ENCODE data around the gene ADISSP.
A peak's percentile ranks its signal among the peaks of the same experiment; 100 is the strongest.

Gene ADISSP

GRCh38 chr20:3748073-3748472 lies 19.5 kb downstream of the ADISSP start:
- Histone ChIP-seq H3K9me3 (ENCODE audit: control insufficient read depth, low read length) (no peaks in the 10 kb centered on the region), H3K4me3 (ENCODE audit: insufficient read depth, low read depth, low read length, poor library complexity, severe bottlenecking) (no peak overlapping the region), H3K27ac (ENCODE audit: insufficient read depth, low read length, poor library complexity, severe bottlenecking) (no peak overlapping the region), H3K27me3 (replicated peaks; ENCODE audit: control insufficient read depth, insufficient read depth, low read length, poor library complexity, severe bottlenecking) (no peaks in the 10 kb centered on the region), H3K4me1 (ENCODE audit: control insufficient read depth, insufficient read depth, low read length, poor library complexity, severe bottlenecking) (peaks cover 12% of the 10 kb centered on the region), H3K36me3 (ENCODE audit: control insufficient read depth, insufficient read depth, low read length) (no peaks in the 10 kb centered on the region)
- no peak for DNase-seq

- Histone ChIP-seq H3K4me3 (ENCODE audit: insufficient read depth, low read depth, low read length, poor library complexity, severe bottlenecking) (no peak overlapping the region), H3K27ac (ENCODE audit: insufficient read depth, low read length, poor library complexity, severe bottlenecking) (no peak overlapping the region), H3K36me3 (ENCODE audit: control insufficient read depth, insufficient read depth, low read length) (no peaks in the 10 kb centered on the region), H3K27me3 (replicated peaks; ENCODE audit: control insufficient read depth, insufficient read depth, low read length, poor library complexity, severe bottlenecking) (no peaks in the 10 kb centered on the region), H3K4me1 (ENCODE audit: control insufficient read depth, insufficient read depth, low read length, poor library complexity, severe bottlenecking) (peaks cover 12% of the 10 kb centered on the region), H3K9me3 (ENCODE audit: control insufficient read depth, low read length) (no peaks in the 10 kb centered on the region)
- DNase-seq: no peak
Measured at GRCh38 chr20:3747471-3747870, 20.1 kb downstream of the ADISSP start.

- H3K4me3 ChIP-seq (ENCODE audit: insufficient read depth, low read depth, low read length, poor library complexity, severe bottlenecking): no peak overlapping the region
- no peaks in the 10 kb centered on the region for H3K9me3 ChIP-seq (ENCODE audit: control insufficient read depth, low read length)
- H3K27ac ChIP-seq (ENCODE audit: insufficient read depth, low read length, poor library complexity, severe bottlenecking): no peak overlapping the region
- DNase-seq: no peak
- peaks cover 12% of the 10 kb centered on the region for H3K4me1 ChIP-seq (ENCODE audit: control insufficient read depth, insufficient read depth, low read length, poor library complexity, severe bottlenecking)
- no peaks in the 10 kb centered on the region for H3K27me3 ChIP-seq (replicated peaks; ENCODE audit: control insufficient read depth, insufficient read depth, low read length, poor library complexity, severe bottlenecking)
- no peaks in the 10 kb centered on the region for H3K36me3 ChIP-seq (ENCODE audit: control insufficient read depth, insufficient read depth, low read length)
Measured at GRCh38 chr20:3745686-3746173, 21.8 kb downstream of the ADISSP start.

GRCh38 chr20:3744806-3745685 lies 22.5 kb downstream of the ADISSP start:
- Histone ChIP-seq H3K27ac (ENCODE audit: insufficient read depth, low read length, poor library complexity, severe bottlenecking) (no peak overlapping the region), H3K36me3 (ENCODE audit: control insufficient read depth, insufficient read depth, low read length) (no peaks in the 10 kb centered on the region), H3K4me3 (ENCODE audit: insufficient read depth, low read depth, low read length, poor library complexity, severe bottlenecking) (no peak overlapping the region), H3K9me3 (ENCODE audit: control insufficient read depth, low read length) (no peaks in the 10 kb centered on the region), H3K27me3 (replicated peaks; ENCODE audit: control insufficient read depth, insufficient read depth, low read length, poor library complexity, severe bottlenecking) (no peaks in the 10 kb centered on the region), H3K4me1 (ENCODE audit: control insufficient read depth, insufficient read depth, low read length, poor library complexity, severe bottlenecking) (peaks cover 12% of the 10 kb centered on the region)
- peak; percentile 70 to 75 (median 73) for DNase-seq

DNA sequence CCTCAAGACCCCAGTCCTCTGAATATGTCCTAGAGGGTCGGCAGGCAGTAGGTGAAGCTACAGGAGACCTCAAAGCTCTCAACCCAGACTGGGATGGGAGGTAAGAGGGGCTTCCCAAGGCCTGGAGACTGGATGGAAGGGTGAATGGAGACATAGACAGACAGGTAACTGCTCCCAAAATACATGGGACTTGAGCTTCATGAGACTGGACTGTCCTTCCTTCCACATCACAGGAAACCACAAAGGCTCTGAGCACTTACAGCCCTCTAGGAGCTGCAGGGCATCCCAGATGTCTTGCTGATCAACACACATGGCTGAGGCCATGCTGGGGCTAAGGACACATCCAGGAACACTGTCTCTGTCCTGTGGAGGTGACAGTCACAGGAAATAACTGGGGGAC lies 23.5 kb downstream of the ADISSP start:
- no peaks in the 10 kb centered on the region for H3K36me3 ChIP-seq (ENCODE audit: control insufficient read depth, insufficient read depth, low read length)
- no peak overlapping the region for H3K27ac ChIP-seq (ENCODE audit: insufficient read depth, low read length, poor library complexity, severe bottlenecking)
- H3K4me3 ChIP-seq (ENCODE audit: insufficient read depth, low read depth, low read length, poor library complexity, severe bottlenecking): no peak overlapping the region
- DNase-seq: no peak
- H3K27me3 ChIP-seq (replicated peaks; ENCODE audit: control insufficient read depth, insufficient read depth, low read length, poor library complexity, severe bottlenecking): no peaks in the 10 kb centered on the region
- peaks cover 12% of the 10 kb centered on the region for H3K4me1 ChIP-seq (ENCODE audit: control insufficient read depth, insufficient read depth, low read length, poor library complexity, severe bottlenecking)
- H3K9me3 ChIP-seq (ENCODE audit: control insufficient read depth, low read length): no peaks in the 10 kb centered on the region

DNA sequence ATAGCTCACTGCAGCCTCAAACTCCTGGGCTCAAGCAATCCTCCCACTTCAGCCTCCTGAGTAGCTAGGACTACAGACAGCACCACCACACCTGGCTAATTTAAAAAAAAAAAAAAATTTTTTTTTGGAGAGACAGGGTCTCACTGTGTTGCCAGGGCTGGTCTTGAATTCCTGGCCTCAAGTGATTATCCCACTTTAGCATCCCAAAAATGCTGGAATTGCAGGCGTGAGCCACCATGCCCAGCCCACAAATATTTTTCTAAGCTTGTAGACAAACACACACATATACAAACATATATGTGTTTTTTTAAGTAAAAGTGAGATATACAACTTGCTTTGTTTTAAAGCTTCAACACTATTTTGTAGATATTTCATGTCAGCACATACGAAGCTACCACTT lies 24.3 kb downstream of the ADISSP start:
- no peaks in the 10 kb centered on the region for H3K27me3 ChIP-seq (replicated peaks; ENCODE audit: control insufficient read depth, insufficient read depth, low read length, poor library complexity, severe bottlenecking)
- H3K27ac ChIP-seq (ENCODE audit: insufficient read depth, low read length, poor library complexity, severe bottlenecking): no peak overlapping the region
- no peak overlapping the region for H3K4me3 ChIP-seq (ENCODE audit: insufficient read depth, low read depth, low read length, poor library complexity, severe bottlenecking)
- peaks cover 12% of the 10 kb centered on the region for H3K4me1 ChIP-seq (ENCODE audit: control insufficient read depth, insufficient read depth, low read length, poor library complexity, severe bottlenecking)
- no peaks in the 10 kb centered on the region for H3K9me3 ChIP-seq (ENCODE audit: control insufficient read depth, low read length)
- DNase-seq: no peak
- no peaks in the 10 kb centered on the region for H3K36me3 ChIP-seq (ENCODE audit: control insufficient read depth, insufficient read depth, low read length)

DNA sequence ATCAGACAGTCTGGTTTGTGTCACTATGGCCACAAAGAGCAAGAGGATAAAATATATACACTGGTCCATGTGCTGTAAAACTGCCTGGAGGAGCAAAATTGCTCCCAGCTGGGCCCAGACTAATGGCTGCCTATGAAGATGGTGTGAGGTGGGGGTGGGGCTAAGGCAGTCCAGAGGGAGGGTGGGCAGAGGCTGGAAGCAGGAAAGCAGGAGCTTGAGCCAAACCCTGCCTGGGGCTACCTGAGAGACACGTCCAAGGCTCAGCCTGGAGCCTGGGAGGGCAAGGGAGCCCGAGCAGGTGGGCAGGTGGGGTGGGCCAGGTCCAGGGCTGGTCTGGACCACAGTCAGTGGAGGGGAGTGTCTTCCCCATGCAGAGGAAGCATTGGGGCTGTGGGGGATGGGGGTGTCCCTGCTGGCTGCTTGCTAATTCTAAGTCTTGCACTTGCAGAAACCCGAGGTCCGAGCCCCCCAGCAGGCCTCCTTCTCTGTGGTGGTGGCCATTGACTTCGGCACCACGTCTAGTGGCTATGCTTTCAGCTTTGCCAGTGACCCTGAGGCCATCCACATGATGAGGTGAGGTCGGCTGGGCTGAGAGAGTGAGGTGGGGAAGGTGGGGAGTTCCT lies 25.6 kb downstream of the ADISSP start:
- H3K36me3 ChIP-seq (ENCODE audit: control insufficient read depth, insufficient read depth, low read length): no peaks in the 10 kb centered on the region
- H3K27me3 ChIP-seq (replicated peaks; ENCODE audit: control insufficient read depth, insufficient read depth, low read length, poor library complexity, severe bottlenecking): no peaks in the 10 kb centered on the region
- H3K27ac ChIP-seq (ENCODE audit: insufficient read depth, low read length, poor library complexity, severe bottlenecking): no peak overlapping the region
- H3K4me3 ChIP-seq (ENCODE audit: insufficient read depth, low read depth, low read length, poor library complexity, severe bottlenecking): no peak overlapping the region
- H3K9me3 ChIP-seq (ENCODE audit: control insufficient read depth, low read length): no peaks in the 10 kb centered on the region
- no peak for DNase-seq
- peaks cover 12% of the 10 kb centered on the region for H3K4me1 ChIP-seq (ENCODE audit: control insufficient read depth, insufficient read depth, low read length, poor library complexity, severe bottlenecking)

- no peak overlapping the region for H3K27ac ChIP-seq (ENCODE audit: insufficient read depth, low read length, poor library complexity, severe bottlenecking)
- H3K27me3 ChIP-seq (replicated peaks; ENCODE audit: control insufficient read depth, insufficient read depth, low read length, poor library complexity, severe bottlenecking): no peaks in the 10 kb centered on the region
- H3K36me3 ChIP-seq (ENCODE audit: control insufficient read depth, insufficient read depth, low read length): no peaks in the 10 kb centered on the region
- DNase-seq: no peak
- no peak overlapping the region for H3K4me3 ChIP-seq (ENCODE audit: insufficient read depth, low read depth, low read length, poor library complexity, severe bottlenecking)
- H3K4me1 ChIP-seq (ENCODE audit: control insufficient read depth, insufficient read depth, low read length, poor library complexity, severe bottlenecking): peaks cover 11% of the 10 kb centered on the region
- H3K9me3 ChIP-seq (ENCODE audit: control insufficient read depth, low read length): no peaks in the 10 kb centered on the region
Measured at GRCh38 chr20:3740615-3741301, 26.8 kb downstream of the ADISSP start.

- H3K4me1 ChIP-seq (ENCODE audit: control insufficient read depth, insufficient read depth, low read length, poor library complexity, severe bottlenecking): peaks cover 3% of the 10 kb centered on the region
- H3K36me3 ChIP-seq (ENCODE audit: control insufficient read depth, insufficient read depth, low read length): no peaks in the 10 kb centered on the region
- no peaks in the 10 kb centered on the region for H3K27me3 ChIP-seq (replicated peaks; ENCODE audit: control insufficient read depth, insufficient read depth, low read length, poor library complexity, severe bottlenecking)
- no peak overlapping the region for H3K4me3 ChIP-seq (ENCODE audit: insufficient read depth, low read depth, low read length, poor library complexity, severe bottlenecking)
- H3K9me3 ChIP-seq (ENCODE audit: control insufficient read depth, low read length): no peaks in the 10 kb centered on the region
- H3K27ac ChIP-seq (ENCODE audit: insufficient read depth, low read length, poor library complexity, severe bottlenecking): no peak overlapping the region
- no peak for DNase-seq
Measured at GRCh38 chr20:3739926-3740451, 27.6 kb downstream of the ADISSP start.
